A673 (cell line): Measurements from ENCODE around the gene ZC2HC1C. TPM values are rescaled to one million over a fixed set of nuclear protein-coding genes. Genes with fewer than 3 reads are reported as not detected.
A peak's percentile ranks its signal among the peaks of the same experiment; 100 is the strongest.

Source experiments
- BruUV-seq: library from RNA; stranded (reverse); fragments of 400-500 nt; replicated peaks from 2 replicates; lab custom pipeline; 2021; lab: Mats Ljungman, UMichigan
- CTCF ChIA-PET: fragments of 300-600 bp; sonication (Branson Sonifier 250); formaldehyde crosslinking; loops from one replicate; lab custom pipeline; 2022; ENCODE audit warnings: antibody characterized with exemption; lab: Charles Lee
- POLR2A ChIA-PET: fragments of 300-600 bp; sonication (Branson Sonifier 250); formaldehyde crosslinking; loops from one replicate; lab custom pipeline; 2022; ENCODE audit warnings: antibody characterized with exemption; ENCODE audit not compliant: low non-redundant PET; lab: Charles Lee
- DNase-seq: peaks from one replicate; pipeline ENCODE4 v3.0.0-alpha.2; 2015; ENCODE audit warnings: low spot score
- H3K27ac ChIP-seq: fragments of 200-600 bp; sonication (generic); 2 replicates; pipeline ENCODE4 v1.5.1; 2016; ENCODE audit warnings: mixed run types, low read depth, mild to moderate bottlenecking, mixed read lengths, antibody characterized with exemption, low read length; ENCODE audit not compliant: poor library complexity, severe bottlenecking
- H3K27me3 ChIP-seq: fragments of 200-600 bp; sonication (generic); replicated peaks from 2 replicates; pipeline ENCODE4 v1.6.1; 2017; ENCODE audit warnings: mixed run types, low read depth, mild to moderate bottlenecking, mixed read lengths, antibody characterized with exemption, low read length; ENCODE audit not compliant: insufficient read depth, poor library complexity
- H3K36me3 ChIP-seq: fragments of 200-600 bp; sonication (generic); 2 replicates; pipeline ENCODE4 v1.6.1; 2016; ENCODE audit warnings: mixed run types, mild to moderate bottlenecking, mixed read lengths, antibody characterized with exemption, low read length; ENCODE audit not compliant: insufficient read depth, poor library complexity, severe bottlenecking
- H3K4me1 ChIP-seq: fragments of 200-600 bp; sonication (generic); 2 replicates; pipeline ENCODE4 v1.6.1; 2017; ENCODE audit warnings: mixed run types, mild to moderate bottlenecking, mixed read lengths, antibody characterized with exemption, low read length; ENCODE audit not compliant: insufficient read depth, poor library complexity, severe bottlenecking
- H3K4me3 ChIP-seq: fragments of 200-600 bp; sonication (generic); 2 replicates; pipeline ENCODE4 v1.5.1; 2016; ENCODE audit warnings: low read depth, mixed run types, mild to moderate bottlenecking, mixed read lengths, low read length; ENCODE audit not compliant: poor library complexity, severe bottlenecking
- H3K9me3 ChIP-seq: fragments of 200-600 bp; sonication (generic); 2 replicates; pipeline ENCODE4 v1.6.1; 2016; ENCODE audit warnings: mixed run types, low read depth, mild to moderate bottlenecking, mixed read lengths, antibody characterized with exemption, low read length; ENCODE audit not compliant: poor library complexity, severe bottlenecking
- CTCF ChIP-seq: fragments of 300-800, 200-600 bp; sonication (generic); conservative IDR thresholded peaks from 2 replicates; pipeline ENCODE4 v1.5.1; 2017; ENCODE audit warnings: low read depth, mild to moderate bottlenecking, antibody characterized with exemption, low read length, moderate library complexity, mixed read lengths
- EZH2 ChIP-seq: fragments of 200-600 bp; sonication (generic); IDR thresholded peaks from 2 replicates; pipeline ENCODE4 v1.6.1; 2017; ENCODE audit warnings: borderline replicate concordance, low read depth, mild to moderate bottlenecking, mixed read lengths, antibody characterized with exemption, low read length; ENCODE audit not compliant: poor library complexity, severe bottlenecking
- intact Hi-C: fragments of 100-400 bp; cut with micrococcal nuclease; formaldehyde crosslinking; loops from one replicate; pipeline ENCODE4 v1.10.0; 2022; ENCODE audit not compliant: unreplicated experiment
- total RNA-seq: library from RNA; stranded (reverse); gene quantifications from 2 replicates; pipeline ENCODE4 v1.2.3, GENCODE V29; 2021

ZC2HC1C gene
- total RNA-seq, 1 experiment from 2014 or later, result 1.0 TPM

- no peak for DNase-seq
- ChIA-PET POLR2A (interaction anchor here (0.7 kb wide), 1 partner anchor 653 kb away, joined by 11 read pairs; no protein-coding TSS in a partner anchor), CTCF (interaction anchor here (0.6 to 1.6 kb wide), 2 partner anchors 118 to 232 kb away, joined by 5 to 7 read pairs; no protein-coding TSS in a partner anchor)
- TSS peak; percentile 53 for BruUV-seq
- Histone ChIP-seq H3K36me3 (peaks cover 19% of the 10 kb centered on the region), H3K9me3 (peaks cover 8% of the 10 kb centered on the region), H3K27ac (no peak overlapping the region), H3K27me3 (no peaks in the 10 kb centered on the region), H3K4me1 (peaks cover 4% of the 10 kb centered on the region), H3K4me3 (peak overlapping the region; percentile 71)
- no peak for TF ChIP-seq EZH2
- TF ChIP-seq CTCF, result no peak
- intact Hi-C loops, result no loop called here
These were observed 6.4 kb upstream of the ZC2HC1C start for GRCh38 chr14:75063013-75063412.

- peaks cover 8% of the 10 kb centered on the region for H3K4me1 ChIP-seq
- intact Hi-C loops, result no loop called here
- ChIA-PET CTCF (interaction anchor here (0.6 to 1.6 kb wide), 2 partner anchors 118 to 232 kb away, joined by 5 to 7 read pairs; no protein-coding TSS in a partner anchor), POLR2A (no interaction called here)
- TF ChIP-seq CTCF, result no peak
- no peak for TF ChIP-seq EZH2
- peak within 1 kb of the TSS; percentile 71 for H3K4me3 ChIP-seq
- H3K36me3 ChIP-seq, result peaks cover 19% of the 10 kb centered on the region
- DNase-seq, result peak; percentile 95
- peaks cover 8% of the 10 kb centered on the region for H3K9me3 ChIP-seq
- no TSS peak for BruUV-seq
- peak within 1 kb of the TSS; percentile 34 for H3K27ac ChIP-seq
- no peaks in the 10 kb centered on the region for H3K27me3 ChIP-seq
These were observed 5.8 kb upstream of the ZC2HC1C start, which contains the start of gene ACYP1 for GRCh38 chr14:75063491-75064204. Gene ACYP1, minus strand, starts transcription at chr14:75064024. Its CDS starts 471 bp downstream, at chr14:75063553.

- Histone ChIP-seq H3K9me3 (peaks cover 8% of the 10 kb centered on the region), H3K27me3 (no peaks in the 10 kb centered on the region), H3K27ac (no peak overlapping the region), H3K36me3 (peaks cover 19% of the 10 kb centered on the region), H3K4me1 (peaks cover 14% of the 10 kb centered on the region), H3K4me3 (peak overlapping the region; percentile 71)
- DNase-seq, result no peak
- intact Hi-C loops, result no loop called here
- BruUV-seq, result no TSS peak
- ChIA-PET POLR2A (no interaction called here), CTCF (interaction anchor here (1.6 kb wide), 1 partner anchor 119 kb away, joined by 5 read pairs; no protein-coding TSS in a partner anchor)
- TF ChIP-seq EZH2, result no peak
- no peak for TF ChIP-seq CTCF
These were observed 5.3 kb upstream of the ZC2HC1C start for GRCh38 chr14:75064205-75064567.
